Measurements from ENCODE around the gene SLC22A25. TPM values are rescaled to one million over a fixed set of nuclear protein-coding genes. Genes with fewer than 3 reads are reported as not detected.

Gene SLC22A25
- polyA plus RNA-seq, 1 of the 3 experiments (the other 2 are of a cell fraction) = not detected

GRCh38 chr11:63240098-63240497 lies 3.3 kb downstream of the SLC22A25 start:
- H3K4me1 ChIP-seq (ENCODE audit: control insufficient read depth in 1 of 2, insufficient read depth in 2 of 2, low read depth in 1 of 2, low read length in 1 of 2) = no peaks in the 10 kb centered on the region
- H3K79me2 ChIP-seq (ENCODE audit: insufficient read depth) = no peaks in the 10 kb centered on the region
- H3K36me3 ChIP-seq (replicated peaks in 1 of 2; ENCODE audit: control insufficient read depth in 1 of 2, insufficient read depth in 2 of 2, low read length in 1 of 2) = no peaks in the 10 kb centered on the region
- DNase-seq = no peak
- ChIA-PET POLR2A (no interaction called here), CTCF (interaction anchor here (1.0 kb wide), 1 partner anchor 17 kb away, joined by 3 read pairs; no protein-coding TSS in a partner anchor)
- no peak overlapping the region for H3K4me3 ChIP-seq (ENCODE audit: low read depth in 2 of 2, low read length in 1 of 2)
- H3K9me3 ChIP-seq = no peaks in the 10 kb centered on the region
- TF ChIP-seq EP300 (IDR thresholded peaks at IDR 0.05; ENCODE audit: borderline replicate concordance in 1 of 2, low read depth in 1 of 2, low read length in 1 of 2) (no peak), RXRA (IDR thresholded peaks at IDR 0.05; ENCODE audit: borderline replicate concordance, low read depth) (no peak), MXI1 (IDR thresholded peaks at IDR 0.05; ENCODE audit: low read depth, low read length) (no peak), PBX3 (IDR thresholded peaks at IDR 0.05) (no peak), POLR2AphosphoS5 (IDR thresholded peaks at IDR 0.05; ENCODE audit: low read depth, low read length) (no peak), FOXJ3 (CRISPR knock-in tag; IDR thresholded peaks at IDR 0.05) (no peak), GABPA (IDR thresholded peaks at IDR 0.05; ENCODE audit: low read depth) (no peak)
- no peaks in the 10 kb centered on the region for H3F3A ChIP-seq (replicated peaks; ENCODE audit: insufficient read depth)
- H3K27ac ChIP-seq (ENCODE audit: low read depth in 2 of 2, low read length in 1 of 2) = no peak overlapping the region
- H3K9me2 ChIP-seq = no peaks in the 10 kb centered on the region
- H3K9ac ChIP-seq = no peak overlapping the region
- no peaks in the 10 kb centered on the region for H4K20me1 ChIP-seq (ENCODE audit: insufficient read depth)
- H3K27me3 ChIP-seq (ENCODE audit: insufficient read depth) = no peaks in the 10 kb centered on the region
- H3K4me2 ChIP-seq = no peak overlapping the region
- 2% methylated on average over 1 of the region's 1 CpG for WGBS (ENCODE audit: low lambda C conversion rate)
- no peak overlapping the region for H2AFZ ChIP-seq (ENCODE audit: low read depth)

- H4K20me1 ChIP-seq (ENCODE audit: insufficient read depth) = no peaks in the 10 kb centered on the region
- H3K4me2 ChIP-seq = no peak overlapping the region
These were observed 4.1 kb downstream of the SLC22A25 start for GRCh38 chr11:63239254-63239653.

More at GRCh38 chr11:63239254-63239653, 4.1 kb downstream of the SLC22A25 start:
- ChIA-PET POLR2A (no interaction called here), CTCF (interaction anchor here (1.2 kb wide), 1 partner anchor 334 kb away, joined by 4 read pairs; no protein-coding TSS in a partner anchor)
- no peak overlapping the region for H3K9ac ChIP-seq
- no peaks in the 10 kb centered on the region for H3K9me2 ChIP-seq
- H3K36me3 ChIP-seq (replicated peaks in 1 of 2; ENCODE audit: control insufficient read depth in 1 of 2, insufficient read depth in 2 of 2, low read length in 1 of 2) = no peaks in the 10 kb centered on the region
- no peaks in the 10 kb centered on the region for H3K79me2 ChIP-seq (ENCODE audit: insufficient read depth)
- H3K27me3 ChIP-seq (ENCODE audit: insufficient read depth) = no peaks in the 10 kb centered on the region
- no peaks in the 10 kb centered on the region for H3F3A ChIP-seq (replicated peaks; ENCODE audit: insufficient read depth)
- H3K27ac ChIP-seq (ENCODE audit: low read depth in 2 of 2, low read length in 1 of 2) = no peak overlapping the region
- H3K4me3 ChIP-seq (ENCODE audit: low read depth in 2 of 2, low read length in 1 of 2) = no peak overlapping the region
- H3K9me3 ChIP-seq = no peaks in the 10 kb centered on the region
- no peak for DNase-seq
- TF ChIP-seq RFX5 (IDR thresholded peaks at IDR 0.05; ENCODE audit: low read length) (no peak), RAD21 (IDR thresholded peaks at IDR 0.05; ENCODE audit: low read length) (no peak), ZBTB33 (IDR thresholded peaks at IDR 0.05; ENCODE audit: borderline replicate concordance, low read depth) (no peak), GATA2 (CRISPR knock-in tag; IDR thresholded peaks at IDR 0.05) (no peak), MEF2A (IDR thresholded peaks at IDR 0.05; ENCODE audit: borderline replicate concordance, low read depth) (no peak), EZH2phosphoT487 (IDR thresholded peaks at IDR 0.05; ENCODE audit: borderline replicate concordance, low read depth) (no peak), FOXJ3 (CRISPR knock-in tag; IDR thresholded peaks at IDR 0.05) (no peak), GABPA (IDR thresholded peaks at IDR 0.05; ENCODE audit: low read depth) (no peak), FOXM1 (IDR thresholded peaks at IDR 0.05; ENCODE audit: low read depth) (no peak), EP300 (IDR thresholded peaks at IDR 0.05; ENCODE audit: borderline replicate concordance in 1 of 2, low read depth in 1 of 2, low read length in 1 of 2) (no peak), CTCF (IDR thresholded peaks at IDR 0.05) (no peak), YY1 (IDR thresholded peaks at IDR 0.05; ENCODE audit: low read depth) (no peak), TCF12 (IDR thresholded peaks at IDR 0.05) (no peak), MXI1 (IDR thresholded peaks at IDR 0.05; ENCODE audit: low read depth, low read length) (no peak), POLR2AphosphoS5 (IDR thresholded peaks at IDR 0.05; ENCODE audit: low read depth, low read length) (no peak), IRF3 (IDR thresholded peaks at IDR 0.05; ENCODE audit: low read depth, low read length) (no peak), CHD2 (IDR thresholded peaks at IDR 0.05; ENCODE audit: low read length, partially characterized antibody) (no peak), NRF1 (IDR thresholded peaks at IDR 0.05; ENCODE audit: low read depth, low read length) (no peak), PBX3 (IDR thresholded peaks at IDR 0.05) (no peak)
- no peak overlapping the region for H2AFZ ChIP-seq (ENCODE audit: low read depth)
- no peaks in the 10 kb centered on the region for H3K4me1 ChIP-seq (ENCODE audit: control insufficient read depth in 1 of 2, insufficient read depth in 2 of 2, low read depth in 1 of 2, low read length in 1 of 2)

All from SK-N-SH (cell line).